ENCODE results near the gene PDE4D. TPM values are rescaled to one million over a fixed set of nuclear protein-coding genes. Genes with fewer than 3 reads are reported as not detected.

The PDE4D gene
- total RNA-seq, 4 donors from 2014 or later, result 35.0 to 121 (median 63.4) TPM

DNA sequence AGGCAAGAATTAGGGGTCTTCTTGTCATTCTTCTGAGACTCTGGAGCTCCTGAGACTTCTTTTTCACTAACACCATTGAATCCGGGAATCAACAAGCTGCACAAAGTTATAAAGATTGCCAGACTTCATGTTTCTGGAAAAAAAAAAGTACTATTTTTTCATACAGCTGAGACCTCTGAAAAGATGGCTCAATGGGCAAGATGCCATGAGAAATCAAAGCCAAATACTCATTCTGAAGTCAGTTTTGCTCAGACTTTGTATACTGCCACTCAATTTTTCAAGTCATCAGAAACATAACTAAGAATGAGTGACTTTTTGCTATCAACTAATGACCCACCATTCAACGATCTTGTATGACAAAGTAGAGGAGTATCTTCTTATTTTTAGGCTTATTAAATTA is 798.7 kb downstream of the PDE4D start:
- no peaks in the 10 kb centered on the region for H3K36me3 ChIP-seq
- no peaks in the 10 kb centered on the region for H3K27me3 ChIP-seq
- peaks cover 5 to 47% (median 9%) of the 10 kb centered on the region in 3 donors for H3K4me1 ChIP-seq
- no peaks in the 10 kb centered on the region for H3K9me3 ChIP-seq
- WGBS, 2 donors (ENCODE audit: low coverage in 1 of 2), result 48 to 68% methylated on average over 2 of the region's 2 CpGs
- TF ChIP-seq POLR2AphosphoS5 (IDR thresholded peaks at IDR 0.05) (no peak), EP300 (IDR thresholded peaks at IDR 0.05) (no peak), POLR2A (IDR thresholded peaks at IDR 0.05) (no peak)
- TF ChIP-seq, protein P1, sequence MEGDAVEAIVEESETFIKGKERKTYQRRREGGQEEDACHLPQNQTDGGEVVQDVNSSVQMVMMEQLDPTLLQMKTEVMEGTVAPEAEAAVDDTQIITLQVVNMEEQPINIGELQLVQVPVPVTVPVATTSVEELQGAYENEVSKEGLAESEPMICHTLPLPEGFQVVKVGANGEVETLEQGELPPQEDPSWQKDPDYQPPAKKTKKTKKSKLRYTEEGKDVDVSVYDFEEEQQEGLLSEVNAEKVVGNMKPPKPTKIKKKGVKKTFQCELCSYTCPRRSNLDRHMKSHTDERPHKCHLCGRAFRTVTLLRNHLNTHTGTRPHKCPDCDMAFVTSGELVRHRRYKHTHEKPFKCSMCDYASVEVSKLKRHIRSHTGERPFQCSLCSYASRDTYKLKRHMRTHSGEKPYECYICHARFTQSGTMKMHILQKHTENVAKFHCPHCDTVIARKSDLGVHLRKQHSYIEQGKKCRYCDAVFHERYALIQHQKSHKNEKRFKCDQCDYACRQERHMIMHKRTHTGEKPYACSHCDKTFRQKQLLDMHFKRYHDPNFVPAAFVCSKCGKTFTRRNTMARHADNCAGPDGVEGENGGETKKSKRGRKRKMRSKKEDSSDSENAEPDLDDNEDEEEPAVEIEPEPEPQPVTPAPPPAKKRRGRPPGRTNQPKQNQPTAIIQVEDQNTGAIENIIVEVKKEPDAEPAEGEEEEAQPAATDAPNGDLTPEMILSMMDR (IDR thresholded peaks at IDR 0.05), result no peak
- no peak for ATAC-seq
- H3K27ac ChIP-seq, result peak overlapping the region in 1 of 4 donors; percentile 57
- H3K4me3 ChIP-seq, result no peak overlapping the region

DNA sequence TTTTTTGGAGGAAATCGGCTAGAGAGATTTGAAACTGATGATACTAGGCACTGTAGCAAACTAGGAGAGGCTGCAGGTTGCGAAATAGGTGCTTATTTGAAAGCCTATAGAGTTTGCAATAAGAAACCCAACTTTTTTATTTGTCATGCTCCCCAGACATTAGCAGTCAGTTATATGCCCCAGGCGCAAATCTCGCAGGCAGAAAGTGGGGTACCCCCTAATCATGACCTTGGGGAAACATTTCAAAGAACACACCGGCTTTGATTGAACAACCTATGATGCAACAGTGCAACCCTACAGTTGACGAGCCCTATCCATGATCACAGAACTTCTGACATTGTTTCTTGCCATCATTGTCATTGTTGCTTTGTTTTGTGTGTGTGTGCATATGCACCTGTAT is 800.2 kb downstream of the PDE4D start:
- WGBS, 2 donors (ENCODE audit: low coverage in 1 of 2), result 85 to 94% methylated on average over 4 to 6 of the region's 6 CpGs
- no peak for ATAC-seq
- no peaks in the 10 kb centered on the region for H3K9me3 ChIP-seq
- TF ChIP-seq EP300 (IDR thresholded peaks at IDR 0.05) (no peak), POLR2AphosphoS5 (IDR thresholded peaks at IDR 0.05) (no peak), POLR2A (IDR thresholded peaks at IDR 0.05) (no peak)
- TF ChIP-seq, protein P1 (IDR thresholded peaks at IDR 0.05), result no peak
- H3K4me1 ChIP-seq, result peaks cover 5 to 47% (median 9%) of the 10 kb centered on the region in 3 donors
- H3K36me3 ChIP-seq, result no peaks in the 10 kb centered on the region
- H3K27ac ChIP-seq, result no peak overlapping the region
- H3K27me3 ChIP-seq, result no peaks in the 10 kb centered on the region
- no peak overlapping the region for H3K4me3 ChIP-seq

DNA sequence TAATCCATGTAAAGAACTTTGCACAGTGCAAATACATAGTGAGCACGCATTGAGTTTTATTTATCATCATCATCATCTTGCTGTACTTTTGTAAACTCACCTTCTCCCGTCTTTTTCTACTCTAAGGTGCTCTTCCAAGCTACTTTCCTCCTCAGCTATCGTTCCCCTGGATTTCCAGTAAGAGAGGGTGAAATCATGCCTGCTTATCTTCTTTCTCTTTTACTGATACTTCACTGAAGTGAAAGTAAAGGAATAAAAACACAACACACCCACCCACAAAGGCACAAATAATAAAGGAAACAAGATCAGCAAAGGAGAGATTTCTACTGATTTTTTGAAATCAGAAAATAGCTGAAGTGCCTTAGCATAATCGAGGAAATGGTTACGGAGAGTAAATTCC is 800.8 kb downstream of the PDE4D start:
- H3K27me3 ChIP-seq, result no peaks in the 10 kb centered on the region
- H3K4me3 ChIP-seq, result peak overlapping the region; percentile 14 to 23
- peaks cover 5 to 47% (median 9%) of the 10 kb centered on the region in 3 donors for H3K4me1 ChIP-seq
- WGBS, 2 donors (ENCODE audit: low coverage in 1 of 2), result 62 to 70% methylated on average over 4 to 5 of the region's 5 CpGs
- no peak overlapping the region for H3K27ac ChIP-seq
- no peaks in the 10 kb centered on the region for H3K9me3 ChIP-seq
- no peaks in the 10 kb centered on the region for H3K36me3 ChIP-seq
- TF ChIP-seq POLR2AphosphoS5 (IDR thresholded peaks at IDR 0.05) (no peak), EP300 (IDR thresholded peaks at IDR 0.05) (no peak), POLR2A (IDR thresholded peaks at IDR 0.05) (no peak)
- TF ChIP-seq, protein P1 (IDR thresholded peaks at IDR 0.05), result no peak
- no peak for ATAC-seq

DNA sequence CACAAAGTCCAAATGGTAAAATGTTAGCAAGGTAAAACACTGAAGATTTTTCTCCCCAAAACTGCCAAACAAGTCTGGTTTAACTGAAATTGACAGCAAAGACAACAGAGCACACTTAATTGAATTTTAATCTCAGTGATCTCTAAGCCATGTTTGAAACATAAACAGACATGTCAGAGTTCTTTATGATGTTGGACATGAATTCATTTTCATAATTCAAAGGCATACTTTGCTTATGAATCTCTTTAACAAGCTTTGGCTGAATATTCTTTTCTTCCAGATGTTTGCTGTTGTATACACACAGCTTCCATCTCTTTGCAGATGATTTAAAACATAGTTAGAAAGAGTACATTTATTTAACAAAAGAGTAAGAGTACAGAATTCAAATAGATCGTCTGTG is 801.6 kb downstream of the PDE4D start:
- no peak overlapping the region for H3K27ac ChIP-seq
- no peaks in the 10 kb centered on the region for H3K36me3 ChIP-seq
- 17 to 20% methylated on average over 1 of the region's 1 CpG for WGBS, 2 donors (ENCODE audit: low coverage in 1 of 2)
- no peak for ATAC-seq
- H3K4me1 ChIP-seq, result peaks cover 0 to 39% (median 4%) of the 10 kb centered on the region in 3 donors
- H3K9me3 ChIP-seq, result no peaks in the 10 kb centered on the region
- no peak overlapping the region for H3K4me3 ChIP-seq
- H3K27me3 ChIP-seq, result no peaks in the 10 kb centered on the region
- TF ChIP-seq POLR2AphosphoS5 (IDR thresholded peaks at IDR 0.05) (no peak), POLR2A (IDR thresholded peaks at IDR 0.05) (no peak), EP300 (IDR thresholded peaks at IDR 0.05) (no peak)
- TF ChIP-seq, protein P1 (IDR thresholded peaks at IDR 0.05), result no peak

DNA sequence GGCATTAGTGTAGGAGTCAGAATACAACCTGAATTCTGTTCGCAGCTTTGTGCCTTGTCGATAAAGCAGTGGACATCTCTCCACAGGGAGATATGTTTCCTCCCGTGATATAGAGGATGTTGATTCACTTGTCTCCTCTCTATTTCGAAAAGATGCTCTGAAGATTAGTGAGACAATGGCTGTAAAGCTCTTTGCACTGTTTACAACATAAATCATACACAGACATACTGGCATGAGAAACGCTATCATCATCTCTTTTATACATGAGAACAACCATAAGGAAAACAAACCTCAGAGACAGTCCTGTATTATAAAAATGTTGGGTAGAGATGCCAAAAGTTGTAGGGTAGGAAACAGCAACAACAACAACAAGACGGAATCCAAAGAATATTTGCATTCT is 803.2 kb downstream of the PDE4D start:
- TF ChIP-seq EP300 (IDR thresholded peaks at IDR 0.05) (no peak), POLR2A (IDR thresholded peaks at IDR 0.05) (no peak), POLR2AphosphoS5 (IDR thresholded peaks at IDR 0.05) (no peak)
- TF ChIP-seq, protein P1 (IDR thresholded peaks at IDR 0.05), result no peak
- WGBS, 2 donors (ENCODE audit: low coverage in 1 of 2), result 92 to 93% methylated on average over 6 of the region's 6 CpGs
- no peak for ATAC-seq

More for the DNA sequence above, 803.2 kb downstream of the PDE4D start:
- no peak overlapping the region for H3K4me3 ChIP-seq
- H3K27me3 ChIP-seq, result no peaks in the 10 kb centered on the region
- H3K4me1 ChIP-seq, result peaks cover 0 to 23% (median 0%) of the 10 kb centered on the region in 3 donors
- no peaks in the 10 kb centered on the region for H3K36me3 ChIP-seq
- no peaks in the 10 kb centered on the region for H3K9me3 ChIP-seq
- no peak overlapping the region for H3K27ac ChIP-seq
